ENCODE results near the gene PRKAR1A.

DNA sequence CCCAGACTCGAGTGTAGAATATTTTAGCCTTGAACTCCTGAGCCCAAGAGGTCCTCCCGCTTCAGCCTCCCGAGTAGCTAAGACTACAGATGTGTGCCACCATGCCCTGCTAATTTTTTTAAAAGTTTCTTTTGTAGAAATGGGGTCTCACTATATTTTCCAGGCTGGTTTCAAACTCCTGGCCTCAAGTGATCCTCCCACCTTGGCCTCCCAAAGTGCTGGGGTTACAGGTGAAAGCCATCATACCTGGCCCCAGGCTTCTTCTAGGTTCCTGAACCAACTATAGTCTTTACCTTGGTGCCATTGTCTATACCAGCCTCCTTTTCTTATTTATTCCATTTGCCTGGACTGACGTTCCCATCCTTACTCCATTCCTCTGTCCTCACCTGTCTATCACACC is 17.1 kb upstream of the PRKAR1A start:
- TF ChIP-seq, protein P1, sequence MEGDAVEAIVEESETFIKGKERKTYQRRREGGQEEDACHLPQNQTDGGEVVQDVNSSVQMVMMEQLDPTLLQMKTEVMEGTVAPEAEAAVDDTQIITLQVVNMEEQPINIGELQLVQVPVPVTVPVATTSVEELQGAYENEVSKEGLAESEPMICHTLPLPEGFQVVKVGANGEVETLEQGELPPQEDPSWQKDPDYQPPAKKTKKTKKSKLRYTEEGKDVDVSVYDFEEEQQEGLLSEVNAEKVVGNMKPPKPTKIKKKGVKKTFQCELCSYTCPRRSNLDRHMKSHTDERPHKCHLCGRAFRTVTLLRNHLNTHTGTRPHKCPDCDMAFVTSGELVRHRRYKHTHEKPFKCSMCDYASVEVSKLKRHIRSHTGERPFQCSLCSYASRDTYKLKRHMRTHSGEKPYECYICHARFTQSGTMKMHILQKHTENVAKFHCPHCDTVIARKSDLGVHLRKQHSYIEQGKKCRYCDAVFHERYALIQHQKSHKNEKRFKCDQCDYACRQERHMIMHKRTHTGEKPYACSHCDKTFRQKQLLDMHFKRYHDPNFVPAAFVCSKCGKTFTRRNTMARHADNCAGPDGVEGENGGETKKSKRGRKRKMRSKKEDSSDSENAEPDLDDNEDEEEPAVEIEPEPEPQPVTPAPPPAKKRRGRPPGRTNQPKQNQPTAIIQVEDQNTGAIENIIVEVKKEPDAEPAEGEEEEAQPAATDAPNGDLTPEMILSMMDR (conservative IDR thresholded peaks at IDR 0.05), result no peak
- TF ChIP-seq ZFX (IDR thresholded peaks at IDR 0.05), result no peak

Data from C4-2B (cell line).